Choroid plexus epithelial cell (primary cell): Measurements from ENCODE around the gene FTCDNL1.
A peak's percentile ranks its signal among the peaks of the same experiment; 100 is the strongest.

Experiments
- DNase-seq: peaks from one replicate; pipeline ENCODE4 v3.0.0-alpha.2; 2010; ENCODE audit warnings: low read depth
- H3K4me3 ChIP-seq: 2 replicates; pipeline ENCODE4 v1.5.1; 2011; ENCODE audit warnings: low read depth, mild to moderate bottlenecking, control low read depth, low read length, moderate library complexity
- CTCF ChIP-seq: conservative IDR thresholded peaks from 2 replicates; pipeline ENCODE4 v1.5.1; 2011; ENCODE audit warnings: low read depth, mild to moderate bottlenecking, control low read depth, inconsistent platforms, low read length, moderate library complexity

Gene FTCDNL1

GRCh38 chr2:199810422-199811171 lies 40.4 kb downstream of the FTCDNL1 start:
- DNase-seq = no peak
- TF ChIP-seq CTCF = no peak
- H3K4me3 ChIP-seq = no peak overlapping the region

- TF ChIP-seq CTCF = no peak
- H3K4me3 ChIP-seq = no peak overlapping the region
- no peak for DNase-seq
These were observed 43.0 kb downstream of the FTCDNL1 start for GRCh38 chr2:199807966-199808365.

- H3K4me3 ChIP-seq = no peak overlapping the region
- TF ChIP-seq CTCF = no peak
- DNase-seq = peak; percentile 14
These were observed 44.8 kb downstream of the FTCDNL1 start for GRCh38 chr2:199806179-199806578.

DNA sequence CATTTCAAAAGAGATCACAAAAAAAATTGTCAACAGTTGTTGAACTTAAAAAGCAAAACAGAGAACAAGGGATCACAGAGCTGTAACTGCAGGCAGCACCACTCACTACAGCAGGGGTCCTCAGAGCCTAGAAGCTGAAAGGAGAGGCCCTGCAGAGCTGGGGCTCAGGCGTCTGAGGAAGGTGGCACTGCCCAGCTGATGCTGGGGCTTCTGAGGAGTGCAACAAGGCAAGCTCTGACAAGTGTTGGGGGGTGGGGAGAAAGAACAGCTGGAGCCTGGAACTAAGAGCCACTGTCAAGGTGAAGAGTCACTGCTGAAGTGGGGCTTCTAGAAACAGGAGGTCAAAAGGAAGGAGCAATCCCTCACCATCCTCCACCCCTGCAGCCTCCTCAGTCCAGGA lies 46.2 kb downstream of the FTCDNL1 start:
- DNase-seq = no peak
- H3K4me3 ChIP-seq = no peak overlapping the region
- TF ChIP-seq CTCF = no peak

DNA sequence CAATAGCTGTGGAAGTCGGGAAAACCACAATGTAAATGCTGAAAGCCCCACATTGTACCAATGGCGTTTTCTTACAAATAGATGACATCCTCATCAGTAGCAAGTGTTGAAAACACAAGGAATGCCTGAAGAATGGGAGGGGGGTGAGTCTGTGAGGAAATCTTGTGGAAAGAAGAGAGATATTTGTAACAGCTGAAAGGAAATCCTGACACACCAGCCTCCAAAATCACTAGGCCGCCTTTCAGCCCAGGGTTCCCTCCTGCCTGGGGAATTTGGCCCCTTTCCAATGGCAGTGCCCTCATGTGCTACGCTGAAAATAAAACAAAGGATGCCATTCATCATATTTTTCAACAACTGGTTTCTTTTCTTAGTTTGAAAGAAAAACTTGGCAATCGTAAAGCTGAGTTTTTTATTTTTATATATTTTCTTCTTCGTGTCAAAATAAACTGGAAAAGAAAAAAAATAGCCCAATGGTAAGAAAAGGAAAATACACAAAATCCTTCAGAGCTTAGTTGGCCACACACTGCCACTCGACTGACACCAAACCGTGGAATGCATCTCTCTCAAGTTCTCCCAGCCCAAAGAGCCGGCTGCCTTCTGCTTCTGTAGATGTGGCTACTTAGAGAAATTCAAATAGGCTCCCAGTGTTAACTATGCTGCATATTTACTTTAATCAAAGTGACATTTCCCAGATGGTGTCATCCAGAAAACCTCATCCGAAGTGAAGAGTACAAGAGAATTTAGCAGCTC lies 52.0 kb downstream of the FTCDNL1 start:
- TF ChIP-seq CTCF = no peak
- no peak overlapping the region for H3K4me3 ChIP-seq
- no peak for DNase-seq

DNA sequence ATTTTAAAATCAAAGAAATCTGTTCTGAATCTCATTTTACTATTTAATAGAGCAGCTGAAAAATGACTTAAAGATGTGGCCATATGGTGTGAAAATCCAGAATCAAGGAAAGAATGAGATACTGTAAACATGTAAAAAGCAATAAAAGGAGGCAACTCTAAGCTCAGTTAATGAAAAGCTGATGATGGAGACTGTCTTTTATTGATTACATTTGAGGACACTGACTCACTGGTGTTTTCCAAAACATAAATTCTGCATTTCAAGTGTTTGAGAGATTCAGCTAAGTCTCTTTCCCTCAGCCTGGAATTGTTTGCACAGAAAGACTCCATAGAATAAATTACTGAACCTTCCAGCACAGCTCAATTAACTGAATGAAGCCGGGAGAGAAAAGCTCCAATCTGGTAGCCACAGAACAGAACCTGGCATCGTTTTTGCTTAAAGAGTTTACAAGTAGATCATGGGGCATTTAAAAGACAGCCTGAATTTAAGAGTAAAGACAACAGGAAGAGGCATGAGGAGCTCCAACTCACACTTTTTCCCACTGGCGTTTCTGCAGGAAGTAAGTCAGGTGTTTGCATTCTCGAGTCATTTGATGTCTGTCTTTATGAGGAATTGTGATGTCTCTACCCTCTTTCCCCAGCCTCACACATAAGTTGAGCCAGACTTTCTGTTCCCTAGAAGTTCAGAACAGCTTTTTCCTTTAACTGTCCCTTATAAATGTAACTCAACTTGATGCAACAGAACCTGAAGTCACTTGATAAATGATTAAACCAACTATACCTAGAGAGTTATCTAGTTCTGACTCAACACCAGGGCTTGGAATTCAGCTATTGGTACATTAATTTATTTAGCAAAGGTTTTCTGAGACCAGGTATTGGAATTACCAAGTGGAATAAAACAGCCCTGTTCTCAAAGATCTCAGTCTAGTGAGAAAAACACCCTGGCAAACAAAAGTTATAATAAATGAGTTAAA lies 53.3 kb downstream of the FTCDNL1 start:
- TF ChIP-seq CTCF = no peak
- H3K4me3 ChIP-seq = no peak overlapping the region
- DNase-seq = no peak
